Mesendoderm (in vitro differentiated cells): ENCODE results near the gene PLCL1.

Source experiments
- DNase-seq: peaks from one replicate; pipeline ENCODE4 v3.0.0; 2013
- H2AK5ac ChIP-seq: 2 replicates; pipeline ENCODE4 v1.6.1; 2013; ENCODE audit warnings: low read length, inconsistent platforms
- H2BK120ac ChIP-seq: 2 replicates; pipeline ENCODE4 v1.6.1; 2013; ENCODE audit warnings: low read depth, mild to moderate bottlenecking, low read length, moderate library complexity, mixed read lengths
- H2BK15ac ChIP-seq: replicated peaks from 2 replicates; pipeline ENCODE4 v1.6.1; 2013; ENCODE audit warnings: low read depth, mild to moderate bottlenecking, moderate library complexity
- H2BK5ac ChIP-seq: 2 replicates; pipeline ENCODE4 v1.6.1; 2013; ENCODE audit warnings: low read length, inconsistent platforms
- H3K18ac ChIP-seq: 2 replicates; pipeline ENCODE4 v1.6.1; 2013; ENCODE audit warnings: mild to moderate bottlenecking, low read length, mixed read lengths
- H3K23ac ChIP-seq: one replicate; pipeline ENCODE4 v1.6.1; 2013; ENCODE audit warnings: low read length
- H3K27ac ChIP-seq: 2 replicates; pipeline ENCODE4 v1.5.1; 2013; ENCODE audit warnings: low read depth, mild to moderate bottlenecking, inconsistent platforms, low read length, moderate library complexity
- H3K27me3 ChIP-seq: 2 replicates; pipeline ENCODE4 v1.6.1; 2013; ENCODE audit warnings: low read length, control low read depth, mild to moderate bottlenecking, inconsistent platforms; ENCODE audit not compliant: insufficient read depth, poor library complexity
- H3K36me3 ChIP-seq: 2 replicates; pipeline ENCODE4 v1.6.1; 2013; ENCODE audit warnings: low read length, inconsistent platforms; ENCODE audit not compliant: control insufficient read depth, insufficient read depth
- H3K4ac ChIP-seq: one replicate; pipeline ENCODE4 v1.6.1; 2013; ENCODE audit warnings: low read depth, mild to moderate bottlenecking, low read length, moderate library complexity
- H3K4me1 ChIP-seq: 2 replicates; pipeline ENCODE4 v1.6.1; 2013; ENCODE audit warnings: low read depth, low read length, inconsistent platforms; ENCODE audit not compliant: control insufficient read depth
- H3K4me2 ChIP-seq: 2 replicates; pipeline ENCODE4 v1.6.1; 2013; ENCODE audit warnings: low read length
- H3K4me3 ChIP-seq: 2 replicates; pipeline ENCODE4 v1.5.1; 2013; ENCODE audit warnings: mild to moderate bottlenecking, low read length
- H3K56ac ChIP-seq: one replicate; pipeline ENCODE4 v1.6.1; 2013; ENCODE audit warnings: low read length
- H3K79me1 ChIP-seq: 2 replicates; pipeline ENCODE4 v1.6.1; 2013; ENCODE audit warnings: low read length, inconsistent platforms
- H3K79me2 ChIP-seq: 2 replicates; pipeline ENCODE4 v1.6.1; 2013; ENCODE audit warnings: mild to moderate bottlenecking, low read length; ENCODE audit not compliant: control insufficient read depth, insufficient read depth
- H3K9ac ChIP-seq: 2 replicates; pipeline ENCODE4 v1.6.1; 2013; ENCODE audit warnings: low read length, inconsistent platforms
- H4K5ac ChIP-seq: one replicate; pipeline ENCODE4 v1.6.1; 2013; ENCODE audit warnings: low read length
- H4K8ac ChIP-seq: one replicate; pipeline ENCODE4 v1.6.1; 2013; ENCODE audit warnings: low read depth, mild to moderate bottlenecking, control low read depth, low read length, moderate library complexity
- WGBS: extraction: QIAGEN DNeasy Blood & Tissue Kit; methylation state at CpG from one replicate; pipeline ENCODE4 v1.1.7; 2013; ENCODE audit warnings: low lambda C conversion rate, missing lambda C conversion rate; ENCODE audit not compliant: insufficient coverage; ENCODE audit errors: extremely low coverage; 5-methylcytosine and 5-hydroxymethylcytosine counted together

The PLCL1 gene

DNA sequence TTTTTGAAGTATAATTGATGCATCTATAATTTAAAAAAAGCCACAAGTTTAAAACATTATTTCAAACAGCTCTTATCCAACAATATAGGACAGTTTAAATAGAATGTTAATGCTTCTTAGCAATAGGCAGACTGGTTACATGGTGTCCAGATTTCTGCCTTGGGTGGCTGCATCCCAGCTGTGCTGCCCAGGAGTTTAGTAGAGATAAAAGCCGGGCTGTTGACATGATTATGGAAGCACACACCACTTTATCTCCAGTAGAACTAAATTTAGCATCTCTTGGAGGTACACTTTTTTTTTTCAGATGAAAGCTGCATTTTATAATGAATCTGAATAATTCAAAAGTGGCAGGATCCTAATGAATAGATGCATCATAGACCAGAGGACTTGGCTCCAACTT is 309.7 kb downstream of the PLCL1 start:
- Histone ChIP-seq H3K4me2 (no peak overlapping the region), H3K4me1 (no peaks in the 10 kb centered on the region), H3K36me3 (no peaks in the 10 kb centered on the region), H2AK5ac (no peak overlapping the region), H3K4me3 (no peak overlapping the region), H3K79me2 (no peaks in the 10 kb centered on the region), H2BK120ac (no peak overlapping the region), H4K5ac (no peak overlapping the region), H4K8ac (no peak overlapping the region), H3K27me3 (no peaks in the 10 kb centered on the region), H3K27ac (no peak overlapping the region), H3K23ac (no peak overlapping the region), H3K18ac (no peak overlapping the region), H2BK15ac (no peak overlapping the region), H3K56ac (no peak overlapping the region), H2BK5ac (no peak overlapping the region), H3K9ac (no peak overlapping the region), H3K4ac (no peak overlapping the region), H3K79me1 (no peaks in the 10 kb centered on the region)
- no CpG with 5 or more reads among the region's 1 CpG for WGBS
- DNase-seq = no peak

DNA sequence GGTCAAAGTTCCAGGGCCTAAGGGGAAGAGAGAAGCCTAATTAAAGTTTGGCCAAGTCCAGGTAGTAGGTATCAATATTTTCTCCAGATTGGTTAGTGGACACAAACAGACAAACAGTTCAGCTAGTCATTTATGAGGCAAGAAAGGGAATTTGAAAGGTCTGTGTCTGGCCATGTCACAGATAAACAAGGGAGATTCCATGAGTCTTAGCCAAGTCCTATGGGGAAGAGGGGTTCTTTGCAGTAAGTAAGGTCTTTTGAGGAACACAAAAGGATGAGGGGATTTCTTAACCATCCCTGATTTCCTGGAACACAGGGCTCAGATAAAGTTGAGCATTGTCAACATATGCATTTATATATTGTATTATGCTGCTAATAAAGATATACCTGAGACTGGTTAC is 310.8 kb downstream of the PLCL1 start:
- Histone ChIP-seq H2BK120ac (no peak overlapping the region), H3K27ac (no peak overlapping the region), H3K4me1 (no peaks in the 10 kb centered on the region), H3K79me1 (no peaks in the 10 kb centered on the region), H2BK5ac (no peak overlapping the region), H3K4ac (no peak overlapping the region), H2AK5ac (no peak overlapping the region), H2BK15ac (no peak overlapping the region), H3K27me3 (no peaks in the 10 kb centered on the region), H3K4me3 (no peak overlapping the region), H3K18ac (no peak overlapping the region), H3K23ac (no peak overlapping the region), H3K4me2 (no peak overlapping the region), H4K5ac (no peak overlapping the region), H3K56ac (no peak overlapping the region), H3K79me2 (no peaks in the 10 kb centered on the region), H3K36me3 (no peaks in the 10 kb centered on the region), H3K9ac (no peak overlapping the region), H4K8ac (no peak overlapping the region)
- no peak for DNase-seq

DNA sequence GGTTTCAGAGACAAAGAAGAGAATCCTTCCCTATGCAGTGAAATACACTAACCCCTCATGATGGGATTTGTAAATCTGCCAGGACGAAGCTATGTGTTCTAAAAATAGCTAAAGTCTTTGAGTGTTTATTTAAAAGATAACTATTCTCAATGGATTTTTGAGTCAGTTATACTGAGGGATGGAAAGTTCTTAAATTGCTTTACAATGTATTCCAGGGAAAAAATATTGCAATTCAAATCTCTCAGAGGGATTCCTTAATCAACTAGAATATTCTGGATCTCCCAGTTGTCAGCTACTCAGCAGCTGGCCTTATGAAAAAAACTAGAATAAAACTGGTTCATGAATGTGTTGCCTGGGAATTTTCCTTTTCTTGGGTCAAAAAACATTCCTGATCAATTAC is 312.4 kb downstream of the PLCL1 start:
- Histone ChIP-seq H3K27me3 (no peaks in the 10 kb centered on the region), H3K79me1 (no peaks in the 10 kb centered on the region), H3K4me1 (no peaks in the 10 kb centered on the region), H3K27ac (no peak overlapping the region), H2BK15ac (no peak overlapping the region), H3K79me2 (no peaks in the 10 kb centered on the region), H3K9ac (no peak overlapping the region), H3K4me2 (no peak overlapping the region), H2AK5ac (no peak overlapping the region), H3K4ac (no peak overlapping the region), H3K18ac (no peak overlapping the region), H3K4me3 (no peak overlapping the region), H2BK120ac (no peak overlapping the region), H3K56ac (no peak overlapping the region), H2BK5ac (no peak overlapping the region), H3K36me3 (no peaks in the 10 kb centered on the region), H3K23ac (no peak overlapping the region), H4K5ac (no peak overlapping the region), H4K8ac (no peak overlapping the region)
- DNase-seq = no peak
- no CpG with 5 or more reads among the region's 1 CpG for WGBS

DNA sequence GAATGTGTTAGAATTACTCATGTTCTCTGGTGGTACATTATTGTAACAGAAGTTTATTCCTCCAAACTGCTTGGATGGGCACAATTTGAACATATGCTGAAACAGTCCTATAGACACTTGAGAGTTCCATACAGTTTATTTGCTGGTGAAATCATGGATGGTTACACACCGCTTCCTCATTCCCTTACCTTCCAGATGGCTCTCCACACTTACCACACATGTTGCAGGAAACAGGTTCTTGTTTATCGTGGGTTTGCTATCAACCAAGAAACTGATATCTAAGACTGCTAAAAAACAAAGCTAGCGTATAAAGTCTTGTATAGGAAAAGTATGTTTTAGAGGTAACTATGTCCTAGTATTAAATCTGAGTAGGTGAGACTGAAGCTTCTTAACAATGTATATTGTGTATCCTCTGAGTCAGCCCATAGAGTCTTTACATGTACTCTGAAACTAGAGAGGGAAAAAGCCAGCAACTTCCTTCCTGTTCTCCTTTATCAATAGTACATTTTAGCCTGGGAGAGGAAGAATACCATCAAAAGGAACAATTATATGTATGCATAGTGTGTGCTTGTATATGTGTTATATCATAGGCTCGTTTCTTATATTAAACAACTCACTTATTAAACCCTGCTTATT is 313.1 kb downstream of the PLCL1 start:
- Histone ChIP-seq H2BK15ac (no peak overlapping the region), H3K27me3 (no peaks in the 10 kb centered on the region), H3K9ac (no peak overlapping the region), H3K4me1 (no peaks in the 10 kb centered on the region), H3K27ac (no peak overlapping the region), H3K36me3 (no peaks in the 10 kb centered on the region), H4K5ac (no peak overlapping the region), H3K18ac (no peak overlapping the region), H3K4me3 (no peak overlapping the region), H3K79me1 (no peaks in the 10 kb centered on the region), H2AK5ac (no peak overlapping the region), H2BK5ac (no peak overlapping the region), H3K4ac (no peak overlapping the region), H3K23ac (no peak overlapping the region), H3K56ac (no peak overlapping the region), H3K4me2 (no peak overlapping the region), H2BK120ac (no peak overlapping the region), H4K8ac (no peak overlapping the region), H3K79me2 (no peaks in the 10 kb centered on the region)
- DNase-seq = no peak
- no CpG with 5 or more reads among the region's 4 CpGs for WGBS

DNA sequence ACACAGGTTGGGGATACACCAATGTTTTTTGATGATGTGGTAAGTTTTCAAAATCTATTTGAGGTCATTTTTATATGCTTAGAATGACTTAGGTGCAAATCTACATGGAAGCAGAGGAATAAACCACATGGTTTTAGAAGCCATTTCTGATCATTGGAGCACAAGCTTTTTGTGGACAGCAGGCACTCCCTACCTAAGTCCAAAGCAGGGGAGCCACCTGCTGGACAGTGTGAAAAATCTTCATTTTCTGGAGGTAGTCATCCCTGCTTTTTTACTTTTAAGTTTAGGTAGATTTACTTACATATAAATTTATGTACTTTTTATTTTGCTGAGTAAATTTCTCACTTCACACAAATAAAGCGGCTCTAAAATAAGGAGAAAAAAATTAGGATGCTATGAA is 323.2 kb downstream of the PLCL1 start:
- peak; percentile 70 for DNase-seq
- Histone ChIP-seq H3K4me3 (no peak overlapping the region), H3K56ac (no peak overlapping the region), H3K27ac (no peak overlapping the region), H3K4me2 (no peak overlapping the region), H3K79me2 (no peaks in the 10 kb centered on the region), H3K27me3 (no peaks in the 10 kb centered on the region), H3K36me3 (no peaks in the 10 kb centered on the region), H4K5ac (no peak overlapping the region), H4K8ac (no peak overlapping the region), H3K4me1 (peaks cover 5% of the 10 kb centered on the region), H2BK120ac (no peak overlapping the region), H3K9ac (no peak overlapping the region), H3K79me1 (no peaks in the 10 kb centered on the region), H2AK5ac (no peak overlapping the region), H3K18ac (no peak overlapping the region), H2BK15ac (no peak overlapping the region), H3K4ac (no peak overlapping the region), H3K23ac (no peak overlapping the region), H2BK5ac (no peak overlapping the region)
- no CpG with 5 or more reads among the region's 1 CpG for WGBS

DNA sequence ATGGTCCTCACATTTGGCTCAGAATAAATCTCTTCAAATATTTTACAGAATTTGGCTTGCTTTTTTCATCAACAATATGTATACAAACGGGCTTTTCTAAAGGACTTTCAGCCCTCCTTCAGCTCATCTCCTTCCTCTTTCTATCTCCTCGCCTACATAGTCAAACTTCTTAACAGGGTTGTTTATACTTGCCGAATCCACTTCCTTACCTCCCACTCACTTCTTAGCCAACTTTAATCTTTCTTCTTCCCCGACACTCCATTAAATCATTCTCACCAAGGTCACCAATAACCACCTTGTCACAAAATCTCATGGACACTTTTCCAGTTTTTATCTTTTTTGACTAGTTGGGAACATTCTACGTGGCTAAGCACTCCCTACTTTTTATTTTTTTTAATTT is 325.2 kb downstream of the PLCL1 start:
- H3K4me3 ChIP-seq = no peak overlapping the region
- no peak overlapping the region for H3K56ac ChIP-seq
- H4K8ac ChIP-seq = no peak overlapping the region
- H3K27ac ChIP-seq = no peak overlapping the region
- H2BK120ac ChIP-seq = no peak overlapping the region
- no peaks in the 10 kb centered on the region for H3K36me3 ChIP-seq
- H3K4me2 ChIP-seq = no peak overlapping the region
- no peak for DNase-seq
- no peak overlapping the region for H2BK15ac ChIP-seq
- no peak overlapping the region for H4K5ac ChIP-seq
- no peak overlapping the region for H3K18ac ChIP-seq
- H3K79me2 ChIP-seq = no peaks in the 10 kb centered on the region
- peaks cover 5% of the 10 kb centered on the region for H3K4me1 ChIP-seq
- H3K79me1 ChIP-seq = no peaks in the 10 kb centered on the region
- no peak overlapping the region for H2AK5ac ChIP-seq
- H3K9ac ChIP-seq = no peak overlapping the region
- H3K27me3 ChIP-seq = no peaks in the 10 kb centered on the region
- WGBS = 100% methylated on average over 1 of the region's 5 CpGs
- H3K23ac ChIP-seq = no peak overlapping the region
- H2BK5ac ChIP-seq = no peak overlapping the region
- no peak overlapping the region for H3K4ac ChIP-seq
